DND-41 (cell line): Measurements from ENCODE around the gene RXFP4.

ENCODE experiments used
- ATAC-seq: fragments of 200-7000 bp; cut with Tn5 transposase; 3 replicates; pipeline ENCODE4 v1.9.1; 2021; ENCODE audit warnings: low read depth; ENCODE audit not compliant: insufficient read depth
- DNase-seq: peaks from one replicate; pipeline ENCODE4 v3.0.0-alpha.2; 2020
- H2AFZ ChIP-seq: 2 replicates; pipeline ENCODE4 v1.6.0; 2012; ENCODE audit warnings: low read depth, low read length
- H3K27ac ChIP-seq: 2 replicates; pipeline ENCODE4 v1.5.1; 2012; ENCODE audit warnings: low read length, inconsistent platforms
- H3K27me3 ChIP-seq: fragments of 200-600 bp; sonication (generic); 2 replicates; pipeline ENCODE4 v1.6.0; 2012; ENCODE audit warnings: low read length, mild to moderate bottlenecking, inconsistent platforms; ENCODE audit not compliant: insufficient read depth, poor library complexity
- H3K36me3 ChIP-seq: 2 replicates; pipeline ENCODE4 v1.5.1; 2012; ENCODE audit warnings: low read length, inconsistent platforms; ENCODE audit not compliant: insufficient read depth
- H3K4me1 ChIP-seq: 2 replicates; pipeline ENCODE4 v1.5.1; 2012; ENCODE audit warnings: mild to moderate bottlenecking, low read length; ENCODE audit not compliant: insufficient read depth
- H3K4me2 ChIP-seq: 2 replicates; pipeline ENCODE4 v1.6.0; 2012; ENCODE audit warnings: mild to moderate bottlenecking, moderate library complexity, low read length, inconsistent platforms; ENCODE audit not compliant: insufficient read depth
- H3K4me3 ChIP-seq, 2 experiments: fragments of 200-600 bp in 1 of 2; shearing (Covaris generic) in 1 of 2; 2 replicates each; pipeline ENCODE4 v1.5.1; 2012 to 2016; ENCODE audit warnings: inconsistent platforms in 2 of 2, low read length in 2 of 2, mild to moderate bottlenecking in 2 of 2, low read depth in 1 of 2, moderate library complexity in 1 of 2
- H3K79me2 ChIP-seq: 2 replicates; pipeline ENCODE4 v1.6.0; 2012; ENCODE audit warnings: low read length, inconsistent platforms; ENCODE audit not compliant: insufficient read depth
- H3K9ac ChIP-seq: 2 replicates; pipeline ENCODE4 v1.6.0; 2012; ENCODE audit warnings: low read depth, mild to moderate bottlenecking, inconsistent platforms, low read length, moderate library complexity
- H3K9me3 ChIP-seq: 2 replicates; pipeline ENCODE4 v1.5.1; 2012; ENCODE audit warnings: low read length, moderate library complexity, mild to moderate bottlenecking, inconsistent platforms; ENCODE audit not compliant: insufficient read depth, severe bottlenecking
- H4K20me1 ChIP-seq: 2 replicates; pipeline ENCODE4 v1.6.0; 2012; ENCODE audit warnings: low read length; ENCODE audit not compliant: insufficient read depth
- CTCF ChIP-seq: IDR thresholded peaks from 2 replicates; pipeline ENCODE4 v1.5.1; 2012; ENCODE audit warnings: borderline replicate concordance, low read length, moderate library complexity, mild to moderate bottlenecking; ENCODE audit not compliant: poor library complexity, severe bottlenecking; ENCODE audit errors: extremely low read depth
- EZH2 ChIP-seq: IDR thresholded peaks from 3 replicates; pipeline ENCODE4 v1.6.1; 2012; ENCODE audit warnings: borderline replicate concordance, low read depth, mild to moderate bottlenecking, moderate library complexity, low read length, inconsistent platforms; ENCODE audit not compliant: severe bottlenecking

Gene RXFP4

GRCh38 chr1:155990005-155990739 is 48.7 kb downstream of the RXFP4 start:
- no peaks in the 10 kb centered on the region for H3K27me3 ChIP-seq
- TF ChIP-seq CTCF: no peak
- TF ChIP-seq EZH2: no peak
- H3K27ac ChIP-seq: no peak overlapping the region
- no peak overlapping the region for H3K4me2 ChIP-seq
- H3K4me1 ChIP-seq: no peaks in the 10 kb centered on the region
- ATAC-seq (no peak), DNase-seq (no peak)
- no peaks in the 10 kb centered on the region for H3K79me2 ChIP-seq
- H3K36me3 ChIP-seq: no peaks in the 10 kb centered on the region
- no peaks in the 10 kb centered on the region for H4K20me1 ChIP-seq
- no peak overlapping the region for H3K9ac ChIP-seq
- no peaks in the 10 kb centered on the region for H3K9me3 ChIP-seq
- H3K4me3 ChIP-seq: no peak overlapping the region
- H2AFZ ChIP-seq: no peak overlapping the region
